Fibroblast of skin of abdomen (primary cell): ENCODE data around the gene ANXA7. TPM values are rescaled to one million over a fixed set of nuclear protein-coding genes. Genes with fewer than 3 reads are reported as not detected.

ENCODE experiments used
- DNase-seq: peaks from one replicate; pipeline ENCODE4 v3.0.0-alpha.2; 2013
- polyA plus RNA-seq, 2 experiments: library from polyadenylated mRNA; unstranded; fragments of 120-200 nt; gene quantifications; one replicate each; pipeline ENCODE4 v1.2.1, GENCODE V29; 2013; ENCODE audit not compliant: insufficient read length in 2 of 2

ANXA7 gene
- 84.3 TPM for polyA plus RNA-seq (2013, experiment 1 of 2; ENCODE audit: insufficient read length)
- 84.5 TPM for polyA plus RNA-seq (2013, experiment 2 of 2; ENCODE audit: insufficient read length)

- DNase-seq = peak; percentile 83
Observed at GRCh38 chr10:73413528-73414229, at the start of gene ANXA7. ANXA7 (minus strand) TSS chr10:73414058; CDS start chr10:73400856, 13,202 bp downstream.

- DNase-seq = no peak
Observed at GRCh38 chr10:73460897-73461296, 47.0 kb upstream of the ANXA7 start.

- peak; percentile 9 for DNase-seq
Observed at GRCh38 chr10:73459683-73460314, 45.9 kb upstream of the ANXA7 start.

- DNase-seq = no peak
Observed at GRCh38 chr10:73456187-73456890, 42.5 kb upstream of the ANXA7 start.

- no peak for DNase-seq
Observed at GRCh38 chr10:73449113-73449512, 35.3 kb upstream of the ANXA7 start.

- DNase-seq = no peak
Observed at GRCh38 chr10:73448384-73448783, 34.5 kb upstream of the ANXA7 start.

GRCh38 chr10:73446926-73447325 lies 33.1 kb upstream of the ANXA7 start:
- no peak for DNase-seq

GRCh38 chr10:73444457-73444856 lies 30.6 kb upstream of the ANXA7 start:
- no peak for DNase-seq

GRCh38 chr10:73439605-73440312 lies 25.9 kb upstream of the ANXA7 start:
- peak; percentile 63 for DNase-seq

GRCh38 chr10:73439055-73439454 lies 25.2 kb upstream of the ANXA7 start:
- peak; percentile 50 for DNase-seq

GRCh38 chr10:73433538-73433867 lies 19.6 kb upstream of the ANXA7 start, which contains the start of gene MSS51:
MSS51 (minus strand) TSS chr10:73433561; CDS start chr10:73428284, 5,277 bp downstream.
- DNase-seq = no peak

- DNase-seq = no peak
Observed at GRCh38 chr10:73432646-73433537, 19.0 kb upstream of the ANXA7 start.

- DNase-seq = no peak
Observed at GRCh38 chr10:73426318-73426717, 12.5 kb upstream of the ANXA7 start.

- DNase-seq = no peak
Observed at GRCh38 chr10:73424478-73424877, 10.6 kb upstream of the ANXA7 start.

GRCh38 chr10:73423309-73423708 lies 9.5 kb upstream of the ANXA7 start:
- no peak for DNase-seq

GRCh38 chr10:73416571-73416970 lies 2.7 kb upstream of the ANXA7 start:
- DNase-seq = no peak

GRCh38 chr10:73414230-73414945 lies 530 bp upstream of the ANXA7 start:
- DNase-seq = no peak

GRCh38 chr10:73413108-73413527 lies 740 bp downstream of the ANXA7 start:
- no peak for DNase-seq

GRCh38 chr10:73410897-73411296 lies 3.0 kb downstream of the ANXA7 start:
- DNase-seq = no peak

- no peak for DNase-seq
Observed at GRCh38 chr10:73408978-73409521, 4.8 kb downstream of the ANXA7 start.

GRCh38 chr10:73408061-73408460 lies 5.8 kb downstream of the ANXA7 start:
- no peak for DNase-seq
